HEK293T (cell line): ENCODE data around the gene CANT1.

Experiments
- BHLHE40 ChIP-seq: fragments of 450-650 bp; IDR thresholded peaks from 2 replicates; pipeline ENCODE4 v1.6.1; 2016; ENCODE audit warnings: mild to moderate bottlenecking, moderate library complexity, borderline replicate concordance
- CTBP1 ChIP-seq: fragments of 450-650 bp; IDR thresholded peaks from 2 replicates; pipeline ENCODE4 v1.6.1; 2016; ENCODE audit warnings: borderline replicate concordance
- ELF4 ChIP-seq: fragments of 450-650 bp; IDR thresholded peaks from 2 replicates; pipeline ENCODE4 v1.6.1; 2017; ENCODE audit warnings: antibody characterized with exemption
- FOXA1 ChIP-seq: fragments of 450-650 bp; IDR thresholded peaks from 2 replicates; pipeline ENCODE4 v1.6.1; 2016; ENCODE audit warnings: mild to moderate bottlenecking
- FOXM1 ChIP-seq: fragments of 450-650 bp; IDR thresholded peaks from 2 replicates; pipeline ENCODE4 v1.6.1; 2017; ENCODE audit warnings: mild to moderate bottlenecking, borderline replicate concordance
- HDGF ChIP-seq: fragments of 450-650 bp; IDR thresholded peaks from 2 replicates; pipeline ENCODE4 v1.6.1; 2017; ENCODE audit warnings: antibody characterized with exemption, borderline replicate concordance
- L3MBTL2 ChIP-seq: fragments of 450-650 bp; conservative IDR thresholded peaks from 2 replicates; pipeline ENCODE4 v1.6.1; 2016; ENCODE audit warnings: mild to moderate bottlenecking
- LEF1 ChIP-seq: fragments of 450-650 bp; IDR thresholded peaks from 2 replicates; pipeline ENCODE4 v1.6.1; 2017; ENCODE audit warnings: mild to moderate bottlenecking, borderline replicate concordance
- NFRKB ChIP-seq: fragments of 450-650 bp; IDR thresholded peaks from 2 replicates; pipeline ENCODE4 v1.6.1; 2016; ENCODE audit warnings: mild to moderate bottlenecking, moderate library complexity
- SP1 ChIP-seq: fragments of 450-650 bp; IDR thresholded peaks from 2 replicates; pipeline ENCODE4 v1.6.1; 2017
- SUZ12 ChIP-seq: fragments of 450-650 bp; IDR thresholded peaks from 2 replicates; pipeline ENCODE4 v1.6.1; 2016; ENCODE audit warnings: mild to moderate bottlenecking
- TARDBP ChIP-seq: fragments of 450-650 bp; IDR thresholded peaks from 2 replicates; pipeline ENCODE4 v1.6.1; 2016
- ZNF384 ChIP-seq: fragments of 450-650 bp; IDR thresholded peaks from 2 replicates; pipeline ENCODE4 v1.6.1; 2016
- TF ChIP-seq, protein P1 (sequence below): fragments of 450-650 bp; IDR thresholded peaks from 2 replicates; pipeline ENCODE4 v1.6.1; 2016

DNA sequence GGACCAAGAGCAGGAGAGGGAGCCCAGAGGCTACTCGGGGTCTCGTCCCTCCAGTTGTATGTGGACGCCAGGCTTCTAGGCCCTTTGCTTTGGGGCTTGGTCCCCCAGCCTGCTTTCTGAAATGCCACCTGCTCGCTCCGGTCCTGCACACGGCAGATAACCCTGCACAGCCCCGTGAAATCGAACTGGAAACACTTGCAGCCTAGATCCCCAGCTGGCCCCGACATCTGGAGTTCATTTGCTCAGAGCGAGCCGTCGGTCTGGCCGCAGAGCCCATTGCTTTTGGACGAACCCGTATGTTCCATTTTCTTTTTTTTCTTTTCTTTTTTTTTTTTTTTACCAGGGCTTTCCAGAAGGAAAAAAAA, 37.3 kb upstream of the CANT1 start:
- TF ChIP-seq TARDBP (no peak), LEF1 (no peak), SUZ12 (no peak), FOXA1 (no peak), ELF4 (no peak), ZNF384 (no peak), L3MBTL2 (no peak), BHLHE40 (no peak), FOXM1 (no peak), SP1 (no peak), CTBP1 (no peak), HDGF (no peak), NFRKB (no peak)
- TF ChIP-seq, protein P1, sequence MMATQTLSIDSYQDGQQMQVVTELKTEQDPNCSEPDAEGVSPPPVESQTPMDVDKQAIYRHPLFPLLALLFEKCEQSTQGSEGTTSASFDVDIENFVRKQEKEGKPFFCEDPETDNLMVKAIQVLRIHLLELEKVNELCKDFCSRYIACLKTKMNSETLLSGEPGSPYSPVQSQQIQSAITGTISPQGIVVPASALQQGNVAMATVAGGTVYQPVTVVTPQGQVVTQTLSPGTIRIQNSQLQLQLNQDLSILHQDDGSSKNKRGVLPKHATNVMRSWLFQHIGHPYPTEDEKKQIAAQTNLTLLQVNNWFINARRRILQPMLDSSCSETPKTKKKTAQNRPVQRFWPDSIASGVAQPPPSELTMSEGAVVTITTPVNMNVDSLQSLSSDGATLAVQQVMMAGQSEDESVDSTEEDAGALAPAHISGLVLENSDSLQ: no peak
